IPS DF 19.7 (cell line): ENCODE data around the gene CLMN.

Source experiments
- DNase-seq: peaks from one replicate; pipeline ENCODE4 v3.0.0-alpha.2; 2013; ENCODE audit warnings: low read depth, low spot score

Gene CLMN

DNA sequence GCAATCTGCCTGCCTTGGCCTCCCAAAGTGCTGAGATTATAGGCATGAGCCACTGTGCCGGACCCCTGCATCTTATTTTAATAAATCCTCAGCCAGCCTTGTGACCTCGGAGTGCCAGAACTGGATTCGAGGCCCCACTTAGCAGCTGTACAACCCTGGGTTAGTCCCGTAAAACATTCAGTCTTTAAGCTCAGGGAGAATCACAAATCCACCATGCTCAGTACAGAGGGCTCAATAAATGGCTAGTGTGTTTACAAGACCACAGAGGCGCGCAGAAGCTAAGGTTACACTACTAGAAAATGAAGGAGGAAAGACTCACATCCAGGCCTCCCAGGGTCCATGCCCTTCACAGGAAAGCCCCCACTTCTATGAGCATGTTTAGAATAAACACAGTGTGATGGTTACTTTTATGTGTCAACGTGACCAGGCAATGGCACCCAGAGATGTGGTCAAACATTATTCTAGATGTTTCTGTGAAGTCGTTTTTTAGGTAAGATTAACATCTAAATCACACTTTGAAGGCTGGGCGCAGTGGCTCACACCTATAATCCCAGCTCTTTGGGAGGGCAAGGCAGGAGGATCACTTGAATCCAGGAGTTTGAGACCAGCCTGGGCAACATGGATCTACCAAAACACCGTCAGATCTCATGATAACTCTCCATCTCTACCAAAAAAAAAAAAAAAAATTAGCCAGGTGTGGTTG, 55.3 kb downstream of the CLMN start:
- DNase-seq, result no peak

DNA sequence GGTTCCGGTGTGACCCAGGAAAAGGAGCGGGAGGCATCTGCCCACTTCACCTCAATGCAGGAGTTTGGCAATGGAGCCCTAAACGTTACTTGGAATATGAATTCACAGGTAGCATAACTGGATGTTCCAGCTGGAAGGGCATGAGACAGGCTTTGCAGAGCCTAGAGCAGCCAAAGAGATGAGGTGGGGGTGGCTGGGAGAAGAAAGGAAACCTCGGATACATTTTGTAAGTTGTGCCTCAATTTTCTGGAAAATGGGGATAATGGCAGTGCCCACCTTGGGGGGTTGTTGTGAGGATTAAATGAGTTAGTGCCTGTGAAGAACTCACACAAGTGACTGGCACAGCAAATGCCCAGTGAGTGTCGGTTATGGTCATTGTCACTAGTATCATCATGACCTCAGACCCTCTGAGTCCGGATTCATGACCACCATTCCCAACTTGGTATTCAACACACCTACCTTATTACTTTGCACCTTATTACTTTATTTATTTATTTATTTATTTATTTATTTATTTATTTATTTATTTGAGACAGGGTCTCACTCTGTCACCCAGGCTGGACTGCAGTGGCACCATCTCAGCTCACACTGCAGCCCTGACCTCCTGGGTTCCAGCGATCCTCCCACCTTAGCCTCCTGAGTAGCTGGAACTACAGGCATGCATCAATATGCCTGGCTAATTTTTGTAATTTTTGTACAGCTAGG, 56.0 kb downstream of the CLMN start:
- no peak for DNase-seq

DNA sequence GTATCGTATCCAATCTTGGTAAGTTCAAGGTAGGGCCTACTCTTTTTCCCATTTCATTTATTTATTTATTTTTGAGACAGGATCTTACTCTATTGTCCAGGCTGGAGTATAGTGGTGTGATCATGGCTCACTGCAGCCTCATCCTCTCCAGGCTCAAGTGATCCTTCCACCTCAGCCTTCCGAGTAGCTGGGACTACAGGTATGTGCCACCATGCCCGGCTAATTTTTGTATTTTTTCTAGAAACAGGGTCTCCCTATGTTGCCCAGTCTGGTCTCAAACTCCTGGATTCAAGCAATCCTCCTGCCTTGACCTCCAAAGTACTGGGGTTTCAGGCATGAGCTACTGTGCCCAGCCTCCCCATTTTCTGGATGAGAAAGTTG, 57.2 kb downstream of the CLMN start:
- DNase-seq, result no peak

DNA sequence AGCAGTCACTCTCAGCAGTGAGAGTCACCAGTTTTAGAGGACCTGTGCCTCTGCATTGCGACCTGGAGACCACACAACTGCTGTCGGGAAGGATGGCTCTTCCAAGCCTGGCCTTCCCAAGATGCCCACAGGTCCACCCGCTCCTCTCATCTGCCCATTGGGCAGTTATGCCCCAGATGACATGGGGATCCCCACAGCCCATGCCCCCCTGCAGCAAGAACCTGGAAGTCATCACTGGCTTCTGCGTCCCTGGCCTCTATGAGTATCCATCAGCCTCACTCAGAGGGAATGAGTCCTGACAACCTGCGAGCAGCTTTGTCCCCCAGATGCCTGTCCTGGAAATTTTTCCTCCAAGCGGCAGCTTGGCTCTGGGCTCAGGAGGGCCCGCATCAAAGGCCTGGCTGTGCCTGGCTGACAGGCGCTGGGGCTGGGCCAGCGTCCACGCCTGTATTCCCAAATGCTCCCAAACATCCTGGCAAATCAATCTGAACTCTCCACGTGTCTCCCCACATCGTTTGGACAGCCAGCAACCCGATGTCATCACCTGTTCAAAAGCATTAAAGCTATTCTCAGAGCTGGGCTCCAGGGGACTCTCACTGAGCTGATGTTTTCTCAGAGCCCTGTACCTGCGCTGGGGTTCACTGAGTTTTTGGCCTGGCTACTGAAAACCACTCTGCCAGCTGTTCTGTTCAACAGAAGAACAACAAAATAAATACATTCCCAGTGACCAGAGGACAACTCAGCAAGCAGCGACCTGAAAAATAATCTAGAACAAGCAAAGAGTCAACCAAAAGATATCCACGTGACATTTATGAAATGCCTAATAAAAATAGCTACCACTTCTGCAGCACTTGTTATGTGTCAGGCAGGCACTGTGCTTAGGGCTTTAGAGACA, 57.8 kb downstream of the CLMN start:
- DNase-seq, result no peak

DNA sequence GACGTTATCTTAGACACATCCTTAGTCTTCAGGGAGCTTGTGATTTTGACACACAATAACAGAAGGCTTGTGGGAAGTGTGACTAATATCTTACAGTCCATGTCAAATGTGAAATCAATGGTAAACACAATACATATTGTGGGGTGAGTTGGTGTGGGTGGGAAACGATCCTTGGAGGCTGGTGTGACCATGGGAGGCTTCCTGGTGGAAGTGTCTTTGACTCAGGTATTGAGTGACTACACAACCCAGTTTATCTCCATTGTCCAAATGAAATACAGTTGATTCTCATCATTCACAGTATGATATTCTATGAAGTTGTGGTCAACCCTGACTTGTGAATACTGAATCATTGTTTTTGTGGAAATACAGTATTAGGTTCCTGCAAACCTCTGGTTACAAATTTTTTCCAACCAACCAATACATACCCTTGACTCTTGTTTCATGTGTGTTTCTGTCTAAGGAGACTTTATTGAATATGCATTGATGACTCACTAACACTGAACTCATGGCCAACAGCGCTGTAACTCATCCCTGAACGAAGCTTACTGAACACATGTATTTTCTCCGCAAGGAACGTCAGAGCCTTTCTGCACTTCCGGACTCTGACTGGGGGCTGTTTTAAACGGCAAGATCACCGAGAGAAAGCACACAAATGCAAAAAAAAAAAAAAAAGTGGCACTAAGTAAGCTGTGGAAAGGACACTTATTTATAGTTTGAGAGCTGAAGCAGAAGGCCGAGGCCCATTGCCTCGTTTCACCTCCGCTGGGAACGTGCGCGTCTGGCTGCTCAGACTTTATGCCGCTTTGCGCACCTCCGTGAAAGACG, 59.0 kb downstream of the CLMN start:
- no peak for DNase-seq

DNA sequence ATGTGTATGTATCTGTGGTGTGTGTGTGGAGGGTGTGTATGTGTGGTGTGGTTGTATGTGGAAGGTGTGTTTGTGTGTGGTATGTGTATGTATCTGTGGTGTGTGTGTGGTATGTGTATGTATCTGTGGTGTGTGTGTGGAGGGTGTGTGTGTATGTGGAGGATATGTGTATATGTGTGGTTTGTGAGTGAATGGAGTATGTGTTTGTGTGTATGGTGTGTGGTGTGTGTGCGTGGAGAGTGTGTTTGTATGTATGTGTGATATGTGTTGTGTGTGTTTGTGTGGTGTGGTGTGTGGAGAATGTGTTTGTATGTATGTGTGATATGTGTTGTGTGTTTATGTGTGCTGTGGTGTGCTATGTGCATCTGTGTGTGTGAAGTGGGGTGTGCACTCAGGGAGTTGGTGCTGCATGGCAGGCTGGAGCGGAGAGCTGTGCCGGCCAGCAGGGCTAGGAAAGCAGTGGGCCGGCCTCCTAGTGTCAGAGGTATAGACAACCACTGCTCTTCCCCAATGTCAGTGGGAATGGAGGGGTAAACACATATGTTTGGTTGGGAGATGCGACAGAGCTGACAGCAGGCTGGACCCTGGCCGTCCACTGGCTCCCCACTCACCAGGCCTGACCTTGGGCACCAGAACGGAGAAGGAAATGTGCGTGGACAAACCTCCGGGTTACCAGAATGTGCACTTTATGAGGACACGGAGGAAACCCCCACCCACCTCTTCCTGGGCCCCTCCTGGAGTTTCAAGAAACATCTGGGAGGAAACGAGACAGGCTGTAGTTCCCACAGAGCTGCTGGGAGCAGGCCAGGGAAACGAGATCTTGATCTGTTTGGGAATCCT, 60.7 kb downstream of the CLMN start:
- DNase-seq, result no peak

DNA sequence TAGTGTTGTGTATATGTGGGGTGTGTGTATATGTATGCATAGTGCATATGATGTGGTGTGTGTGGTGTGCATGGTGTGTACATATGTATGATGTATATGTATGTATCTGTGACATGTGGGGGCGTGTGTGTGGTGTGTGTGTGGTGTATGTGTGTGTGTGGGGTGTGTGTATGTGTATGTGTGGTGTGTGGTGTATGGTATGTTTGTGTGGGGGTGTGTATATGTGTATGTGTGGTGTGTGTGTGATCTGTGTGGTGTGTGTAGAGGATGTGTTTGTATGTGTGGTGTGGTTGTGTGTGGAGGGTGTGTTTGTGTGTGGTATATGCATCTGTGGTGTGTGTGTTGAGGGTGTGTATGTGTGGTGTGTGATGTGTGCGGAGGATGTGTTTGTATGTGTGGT, 61.6 kb downstream of the CLMN start:
- DNase-seq, result no peak

DNA sequence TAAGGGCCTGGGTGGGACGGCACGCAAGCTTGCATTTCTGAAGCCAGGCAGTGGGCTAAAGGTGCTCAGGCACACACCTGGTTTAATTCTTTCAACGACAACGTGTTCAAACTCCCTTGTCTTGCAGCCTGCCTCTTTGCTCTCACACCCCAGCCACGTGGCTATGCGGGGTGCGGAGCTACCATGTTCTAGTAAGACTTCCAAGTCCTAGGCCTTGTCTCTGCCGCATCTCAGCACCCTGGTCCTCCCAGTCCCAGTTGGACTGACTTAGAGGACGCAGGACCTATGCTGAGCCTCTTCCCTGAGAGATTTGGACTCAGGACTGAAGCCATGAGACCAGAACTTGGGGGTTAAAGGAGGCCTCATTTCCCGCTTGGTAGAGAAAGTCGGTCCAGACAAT, 62.2 kb downstream of the CLMN start:
- no peak for DNase-seq

DNA sequence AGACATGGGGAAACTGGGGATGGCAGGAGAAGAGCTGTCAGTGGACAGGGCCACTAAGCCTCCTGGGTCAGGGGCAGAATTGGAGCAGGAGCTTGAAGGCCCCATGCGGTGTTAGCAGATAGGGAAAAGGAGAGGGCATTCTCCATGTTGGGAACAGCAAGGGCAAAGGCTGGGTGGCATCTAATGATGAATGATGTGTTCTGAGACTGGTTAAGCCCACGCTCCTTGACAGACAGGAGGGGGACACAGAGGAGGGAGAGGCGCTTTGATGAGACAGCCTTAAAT, 63.0 kb downstream of the CLMN start:
- no peak for DNase-seq

DNA sequence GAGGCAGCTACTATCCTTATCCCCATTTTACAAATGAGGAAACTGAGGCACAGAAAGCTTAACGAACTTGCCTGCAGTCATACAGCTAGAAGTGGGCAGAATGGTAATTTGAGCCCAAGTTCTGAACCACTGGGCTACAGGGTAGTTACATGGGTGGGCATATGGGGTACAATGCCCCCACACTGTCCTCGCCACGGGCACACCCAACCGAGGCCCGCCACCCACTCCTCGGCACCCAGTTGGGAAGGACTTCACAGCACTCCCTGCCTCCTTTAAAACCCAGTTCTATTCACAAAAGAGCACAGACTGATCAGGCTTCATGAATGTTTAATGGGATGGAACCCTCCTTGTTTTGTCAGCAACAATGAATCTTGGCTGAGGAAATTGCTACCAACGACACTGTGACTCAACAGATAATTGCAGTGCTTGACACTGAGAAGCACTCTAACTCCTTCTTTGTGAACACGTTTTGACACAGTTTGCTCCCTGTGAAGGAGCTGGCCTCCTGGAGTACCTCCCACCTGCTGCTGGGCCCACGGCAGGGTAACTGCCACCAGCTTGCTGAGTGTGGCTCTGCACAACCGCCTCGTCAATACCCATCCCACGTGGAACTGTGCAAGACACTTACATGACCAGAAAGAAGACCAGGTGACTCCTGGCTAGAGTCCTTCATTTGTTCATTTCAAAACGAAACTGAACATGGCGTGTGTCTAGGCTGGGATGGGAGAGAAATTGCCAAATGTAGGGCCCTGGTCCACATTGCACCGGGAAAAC, 63.5 kb downstream of the CLMN start:
- DNase-seq, result no peak

DNA sequence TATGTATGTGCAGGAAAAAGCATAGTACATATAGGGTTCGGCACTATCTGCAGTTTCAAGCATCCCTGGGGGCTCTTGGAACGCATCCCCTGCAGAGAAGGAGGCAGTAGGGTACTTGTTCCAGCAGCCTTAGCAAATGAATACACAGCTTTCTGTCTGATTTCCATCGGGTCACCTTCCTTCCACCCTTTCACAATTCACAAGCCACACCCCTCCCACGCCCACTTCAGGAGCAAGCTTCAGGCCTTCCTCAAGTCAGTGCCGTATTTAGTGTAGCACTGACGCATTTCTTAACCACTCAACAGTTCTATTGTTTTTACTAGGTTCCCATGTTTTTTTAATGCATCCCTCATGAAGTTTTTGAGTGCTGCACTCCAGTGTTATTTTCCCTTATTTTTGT, 64.2 kb downstream of the CLMN start:
- DNase-seq, result peak; percentile 94

DNA sequence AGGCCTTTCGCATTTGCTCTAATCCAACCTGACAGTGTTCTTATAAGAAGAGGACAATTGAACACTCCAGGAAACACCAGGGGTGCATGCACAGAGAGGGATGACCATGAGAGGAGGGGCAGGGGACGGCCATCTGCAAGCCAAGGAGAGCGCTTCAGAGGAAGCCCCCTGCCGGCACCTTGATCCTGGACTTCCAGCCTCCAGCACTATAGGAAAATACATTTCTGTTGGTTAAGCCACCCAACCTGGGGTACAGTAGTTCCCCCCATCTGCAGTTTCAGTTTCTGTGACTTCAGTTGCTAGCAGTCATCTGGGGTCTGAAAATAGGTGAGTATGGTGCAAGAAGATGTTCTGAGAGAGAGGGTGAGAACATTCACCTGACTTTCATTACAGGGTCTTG, 64.7 kb downstream of the CLMN start:
- DNase-seq, result no peak

DNA sequence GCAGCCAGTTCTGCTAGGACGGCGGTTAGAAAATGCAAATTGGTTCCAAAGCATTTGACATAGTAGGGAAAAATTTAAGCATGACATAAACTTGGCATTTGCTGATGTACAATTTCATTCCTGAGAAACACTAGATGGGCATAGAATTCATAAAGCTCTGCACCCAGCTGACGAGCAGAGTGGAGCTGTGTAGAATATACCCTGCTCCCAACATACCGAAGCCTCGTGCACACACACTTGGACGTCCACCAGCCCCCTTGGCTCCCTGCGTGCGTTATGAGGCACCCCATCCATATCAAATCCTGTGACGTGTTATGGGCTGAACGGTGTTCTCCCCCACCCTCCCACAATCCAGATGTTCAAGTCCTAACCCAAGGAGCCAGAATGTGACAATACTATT, 65.4 kb downstream of the CLMN start:
- no peak for DNase-seq

DNA sequence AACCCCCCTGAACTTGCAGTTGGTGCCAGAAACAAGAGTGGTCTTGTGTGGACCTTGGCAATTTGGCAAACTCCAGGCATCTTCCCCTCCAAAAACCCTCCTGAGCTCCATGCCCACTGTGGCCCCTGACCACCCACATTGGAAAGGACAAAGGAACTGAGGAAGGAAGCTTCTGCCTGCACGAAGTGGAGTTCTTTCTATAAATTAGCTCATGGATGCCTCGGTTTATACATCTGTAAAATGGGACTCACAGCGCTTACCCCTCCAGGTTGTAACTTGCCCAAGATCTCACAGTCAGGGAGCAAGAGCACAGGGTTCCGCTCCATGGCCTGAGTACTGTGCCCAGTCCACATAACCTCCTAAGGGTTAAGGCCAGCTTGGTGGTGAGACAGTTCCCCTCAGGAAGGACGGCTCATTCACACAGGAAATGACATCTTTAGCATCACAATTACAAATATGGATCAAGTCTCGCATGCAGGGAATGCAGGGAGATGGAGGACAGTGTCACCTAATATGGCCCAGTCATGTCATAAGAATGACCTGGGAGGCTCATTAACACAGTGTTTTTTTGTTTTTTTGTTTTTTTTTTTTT, 66.6 kb downstream of the CLMN start:
- no peak for DNase-seq

DNA sequence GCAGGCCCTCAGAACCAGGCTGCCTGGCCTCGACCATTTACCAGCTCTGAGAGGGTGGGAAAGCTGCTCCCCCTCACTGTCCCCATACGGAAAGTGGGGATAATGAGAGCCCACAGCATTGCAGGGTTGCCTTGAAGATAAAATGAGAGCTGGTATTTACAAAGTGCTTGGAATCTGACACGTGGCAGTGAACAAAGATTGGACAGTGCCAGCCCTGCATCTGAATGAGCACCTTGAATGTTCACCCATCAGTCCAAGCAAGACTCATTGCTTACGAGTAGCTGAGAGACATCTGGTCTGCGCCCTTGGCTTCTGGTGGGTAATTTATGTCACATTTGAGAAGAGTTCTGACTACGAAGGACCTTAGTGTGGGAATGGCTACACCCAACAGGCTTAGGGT, 67.5 kb downstream of the CLMN start:
- DNase-seq, result no peak

DNA sequence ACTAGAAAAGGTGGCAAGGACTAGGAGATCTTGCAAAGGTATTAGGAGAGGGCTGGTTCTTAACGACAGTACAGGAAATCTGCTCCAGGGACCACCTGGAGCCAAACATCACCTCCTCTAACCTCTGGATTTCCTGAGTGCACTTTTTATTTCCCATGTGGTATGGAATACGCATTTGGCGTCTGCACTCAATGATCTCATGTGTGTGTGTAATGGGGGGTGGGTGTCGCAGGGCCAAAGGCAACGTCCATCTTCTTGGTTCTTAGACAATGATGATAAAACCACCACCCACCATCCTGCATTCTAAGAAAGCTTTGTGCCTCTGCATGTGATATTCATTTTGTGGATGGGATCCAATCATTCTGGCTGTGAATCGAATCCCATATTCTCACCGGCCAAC, 68.8 kb downstream of the CLMN start:
- DNase-seq, result no peak

DNA sequence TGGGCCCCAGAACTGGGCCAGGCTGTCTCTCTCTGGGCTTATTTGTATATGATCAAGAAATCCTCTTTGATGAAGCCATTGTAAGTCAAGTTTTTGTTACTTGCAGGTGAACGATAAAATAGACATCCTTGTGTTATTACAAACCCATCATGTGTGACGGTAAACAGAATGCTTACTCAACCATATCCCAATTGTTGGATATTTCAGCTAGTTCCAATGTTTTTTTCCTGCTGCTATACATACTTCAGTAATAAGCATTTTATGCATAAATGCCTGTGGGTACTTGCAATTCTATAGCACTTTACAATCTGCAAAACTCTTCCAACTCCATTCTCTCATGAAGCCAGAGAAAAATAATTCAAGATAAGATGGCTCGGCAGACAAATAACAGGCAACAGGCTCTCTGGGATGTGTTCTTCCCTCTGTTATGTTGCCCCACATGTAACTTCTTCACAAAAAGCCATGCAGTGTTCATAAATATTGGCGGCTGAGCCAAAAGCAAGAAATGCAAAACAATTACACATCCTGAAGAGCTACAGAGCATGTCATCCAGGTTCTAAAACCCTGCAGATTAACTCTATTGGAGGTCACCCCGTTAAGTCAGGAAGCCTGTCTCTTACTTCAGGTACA, 69.5 kb downstream of the CLMN start:
- DNase-seq, result no peak

DNA sequence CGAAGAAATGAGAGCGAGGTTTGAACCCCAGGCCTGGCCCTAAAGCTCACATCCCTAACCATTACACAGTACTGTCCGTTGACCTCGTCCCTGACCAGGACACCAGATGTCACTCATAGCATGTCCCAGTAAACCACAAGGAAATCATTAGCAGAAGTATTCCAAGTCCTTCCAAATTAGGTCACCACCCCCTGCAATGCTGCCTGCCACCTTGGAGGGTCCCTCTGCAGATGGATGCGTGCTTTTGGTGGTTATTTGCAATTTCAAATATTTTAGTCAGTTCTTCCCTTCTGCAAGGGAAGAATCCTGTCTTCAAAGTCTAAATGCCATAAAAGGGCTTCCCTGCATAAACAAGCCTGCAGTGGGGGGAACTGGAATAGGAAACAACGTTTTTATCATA, 71.3 kb downstream of the CLMN start:
- no peak for DNase-seq

DNA sequence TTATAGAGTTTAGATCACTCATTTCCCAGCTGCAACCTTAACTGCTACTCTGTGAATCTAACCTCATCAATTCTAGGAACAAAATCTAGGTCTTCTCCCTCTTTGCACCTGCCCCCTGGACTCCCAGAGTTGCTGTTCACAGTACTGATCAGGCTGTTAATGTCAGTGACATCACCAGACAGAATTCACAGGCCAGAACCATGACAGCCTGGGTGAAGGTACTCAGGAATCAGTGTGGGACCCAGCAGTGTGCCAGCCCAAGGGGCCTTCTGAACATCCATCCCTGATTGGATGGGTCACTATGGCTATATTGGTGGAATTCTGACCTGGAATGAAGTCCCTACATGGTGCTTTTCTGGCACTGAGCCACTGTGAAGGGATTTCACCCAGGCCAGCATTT, 72.8 kb downstream of the CLMN start:
- no peak for DNase-seq
